CD4-positive, CD25-positive, alpha-beta regulatory T cell (primary cell): ENCODE measurements around the gene FOXP1. TPM values are rescaled to one million over a fixed set of nuclear protein-coding genes. Genes with fewer than 3 reads are reported as not detected.

Source experiments
- ATAC-seq, 2 donors: fragments of 150-1000 bp; cut with Tn5 transposase; one replicate each; pipeline ENCODE4 v1.10.0; 2021; ENCODE audit warnings: low read depth in 2 of 2, moderate number of reproducible peaks in 2 of 2, moderate library complexity in 1 of 2
- DNase-seq, 3 donors: peaks; one replicate each; pipeline versions ENCODE4 v3.0.0 to v3.0.0-alpha.2; 2012 to 2022; ENCODE audit warnings: mixed read lengths in 1 of 3
- H3K27ac ChIP-seq: one replicate; pipeline ENCODE4 v1.7.0; 2013; ENCODE audit warnings: mild to moderate bottlenecking, low read length; ENCODE audit not compliant: insufficient read depth, poor library complexity, severe bottlenecking
- H3K27me3 ChIP-seq: one replicate; pipeline ENCODE4 v1.7.0; 2013; ENCODE audit warnings: low read length; ENCODE audit not compliant: control insufficient read depth, insufficient read depth
- H3K36me3 ChIP-seq: one replicate; pipeline ENCODE4 v1.7.0; 2013; ENCODE audit warnings: mild to moderate bottlenecking, low read length, moderate library complexity; ENCODE audit not compliant: control insufficient read depth, insufficient read depth
- H3K4me1 ChIP-seq: 2 replicates; pipeline ENCODE4 v1.7.0; 2013; ENCODE audit warnings: mild to moderate bottlenecking, low read length; ENCODE audit not compliant: insufficient read depth, control insufficient read depth, poor library complexity, severe bottlenecking
- H3K4me3 ChIP-seq: one replicate; pipeline ENCODE4 v1.7.0; 2013; ENCODE audit warnings: low read depth, mild to moderate bottlenecking, low read length, moderate library complexity
- H3K9me3 ChIP-seq, 2 experiments: 1 replicate in 1 of 2; 2 replicates in 1 of 2; pipeline ENCODE4 v1.7.0; 2013; ENCODE audit warnings: low read length in 2 of 2, mild to moderate bottlenecking in 1 of 2, moderate library complexity in 1 of 2; ENCODE audit not compliant: control insufficient read depth in 2 of 2
- H3K27ac Mint-ChIP-seq, 3 donors: one replicate each; pipeline ENCODE4 v1.8.0; 2020 to 2022; ENCODE audit warnings: mild to moderate bottlenecking in 3 of 3, mixed read lengths in 3 of 3, moderate library complexity in 2 of 3
- H3K27me3 Mint-ChIP-seq: one replicate; pipeline ENCODE4 v1.8.0; 2022; ENCODE audit warnings: mild to moderate bottlenecking, mixed read lengths
- H3K36me3 Mint-ChIP-seq: one replicate; pipeline ENCODE4 v1.8.0; 2020; ENCODE audit warnings: mixed read lengths
- H3K4me1 Mint-ChIP-seq, 4 donors: one replicate each; pipeline ENCODE4 v1.8.0; 2020 to 2022; ENCODE audit warnings: mixed read lengths in 4 of 4, mild to moderate bottlenecking in 1 of 4
- H3K4me3 Mint-ChIP-seq, 4 donors: one replicate each; pipeline ENCODE4 v1.8.0; 2020 to 2022; ENCODE audit warnings: mild to moderate bottlenecking in 4 of 4, mixed read lengths in 4 of 4, moderate library complexity in 3 of 4
- H3K9me3 Mint-ChIP-seq, 7 donors: one replicate each; pipeline ENCODE4 v1.8.0; 2020 to 2022; ENCODE audit warnings: mixed read lengths in 7 of 7, mild to moderate bottlenecking in 3 of 7, moderate library complexity in 2 of 7
- polyA plus RNA-seq, 4 donors: library from polyadenylated mRNA; unstranded; fragments of 300-500 nt; fragmentation: Illumina TruSeq; gene quantifications; one replicate each; pipeline ENCODE4 v1.2.3, GENCODE V29; 2021
- total RNA-seq: library from RNA; stranded (reverse); gene quantifications from one replicate; pipeline ENCODE4 v1.2.3, GENCODE V29; 2022

FOXP1 gene
- total and polyA plus RNA-seq, 5 donors from 2014 or later = 301 to 599 (median 346) TPM

DNA sequence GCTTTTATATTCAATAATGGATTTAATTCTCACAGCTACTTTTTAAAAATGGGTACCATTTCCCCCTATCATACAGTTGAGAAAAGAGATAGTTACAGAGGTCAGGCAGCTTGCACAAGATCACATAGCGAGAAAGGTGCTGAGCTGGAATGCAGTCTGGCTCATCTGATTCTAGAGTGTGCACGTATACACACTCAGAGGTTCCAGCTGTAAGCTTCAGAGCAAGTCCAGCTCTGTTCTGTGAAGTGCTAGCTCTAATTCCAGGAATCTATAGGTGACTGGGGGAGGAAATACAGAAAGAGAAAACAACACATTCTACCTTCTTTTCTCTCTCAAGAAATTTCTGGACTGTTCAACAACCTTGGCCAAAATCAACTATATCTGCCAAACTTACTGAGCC, 318.7 kb downstream of the FOXP1 start:
- peak overlapping the region in 2 of 4 donors; percentile 12 to 64 for H3K4me3 Mint-ChIP-seq
- no peaks in the 10 kb centered on the region for H3K9me3 ChIP-seq
- H3K27me3 ChIP-seq = no peaks in the 10 kb centered on the region
- H3K4me1 Mint-ChIP-seq = peaks cover 48 to 75% (median 57%) of the 10 kb centered on the region in 4 donors
- H3K36me3 ChIP-seq = peaks cover 30% of the 10 kb centered on the region
- ATAC-seq = peak; percentile 18 to 20
- H3K4me3 ChIP-seq = no peak overlapping the region
- H3K4me1 ChIP-seq = peaks cover 13% of the 10 kb centered on the region
- H3K27ac Mint-ChIP-seq = peak overlapping the region; percentile 16 to 63 (median 58)
- H3K9me3 Mint-ChIP-seq = no peaks in the 10 kb centered on the region
- H3K27me3 Mint-ChIP-seq = no peaks in the 10 kb centered on the region
- peaks cover 44% of the 10 kb centered on the region for H3K36me3 Mint-ChIP-seq
- no peak overlapping the region for H3K27ac ChIP-seq
- DNase-seq = peak in 1 of 3 donors; percentile 62

DNA sequence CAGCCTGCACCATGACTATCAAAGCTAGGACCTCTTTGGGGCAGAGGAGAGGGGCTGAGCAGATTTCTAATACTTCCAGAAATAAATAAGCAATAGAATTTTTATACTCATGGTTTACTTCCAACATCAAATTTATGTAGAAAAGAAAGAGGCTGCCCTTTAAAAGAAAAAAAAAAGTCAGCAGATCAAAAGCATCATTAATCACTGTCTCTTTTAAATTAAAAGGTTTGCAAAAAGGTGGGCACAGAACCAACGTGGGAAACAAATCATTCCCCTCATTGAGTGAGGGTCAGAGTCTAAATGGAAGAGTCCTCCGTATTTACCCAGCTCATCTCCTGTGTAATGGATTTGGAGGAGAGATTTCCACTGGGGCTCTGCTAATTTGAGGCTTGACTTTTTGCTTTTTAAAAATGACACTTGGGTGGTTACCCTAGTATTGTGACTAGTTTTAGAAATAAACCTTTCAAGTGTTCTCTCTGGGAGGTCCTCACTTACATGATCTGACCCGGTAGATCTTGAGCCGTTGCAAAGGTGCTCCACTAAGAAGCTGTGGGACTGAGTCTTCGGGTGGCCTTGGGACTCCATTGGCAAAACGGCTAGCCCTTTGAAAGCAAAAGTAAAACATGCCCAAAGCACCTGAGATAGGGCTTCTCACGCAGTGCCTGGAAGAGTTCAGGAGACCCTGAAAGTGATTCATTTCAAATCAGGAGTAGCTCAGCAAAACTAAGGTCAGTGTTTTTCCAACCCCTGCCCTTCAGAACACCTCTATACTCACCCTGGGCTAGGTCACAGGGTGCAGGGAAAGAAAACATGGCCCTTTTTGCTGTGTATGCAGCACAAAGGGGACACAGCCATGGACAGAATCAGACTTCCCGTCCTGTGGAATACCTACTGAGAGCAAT, 320.9 kb downstream of the FOXP1 start:
- H3K36me3 Mint-ChIP-seq = peaks cover 44% of the 10 kb centered on the region

GRCh38 chr3:71260782-71261181, 322.7 kb downstream of the FOXP1 start:
- no peak overlapping the region for H3K4me3 Mint-ChIP-seq
- H3K27ac ChIP-seq = no peak overlapping the region
- H3K27me3 Mint-ChIP-seq = no peaks in the 10 kb centered on the region

More for the DNA sequence above, 320.9 kb downstream of the FOXP1 start:
- H3K4me3 ChIP-seq = peak overlapping the region; percentile 5
- Mint-ChIP-seq H3K27ac (peak overlapping the region; percentile 55 to 89 (median 66)), H3K4me1 (peaks cover 50 to 79% (median 62%) of the 10 kb centered on the region in 4 donors), H3K4me3 (peak overlapping the region in 2 of 4 donors; percentile 58 to 63), H3K27me3 (no peaks in the 10 kb centered on the region), H3K9me3 (no peaks in the 10 kb centered on the region)
- peak in 1 of 3 donors; percentile 41 for DNase-seq
- peak overlapping the region; percentile 28 for H3K27ac ChIP-seq
- no peaks in the 10 kb centered on the region for H3K27me3 ChIP-seq
- no peaks in the 10 kb centered on the region for H3K9me3 ChIP-seq
- H3K36me3 ChIP-seq = peaks cover 29% of the 10 kb centered on the region
- peaks cover 17% of the 10 kb centered on the region for H3K4me1 ChIP-seq
- no peak for ATAC-seq

GRCh38 chr3:71258526-71258925, 325.0 kb downstream of the FOXP1 start:
- Histone ChIP-seq H3K36me3 (peaks cover 24% of the 10 kb centered on the region), H3K9me3 (no peaks in the 10 kb centered on the region), H3K4me3 (peak overlapping the region; percentile 23), H3K4me1 (peaks cover 21% of the 10 kb centered on the region), H3K27ac (no peak overlapping the region), H3K27me3 (no peaks in the 10 kb centered on the region)
- no peaks in the 10 kb centered on the region for H3K27me3 Mint-ChIP-seq
- peak overlapping the region in 1 of 4 donors; percentile 9 for H3K4me3 Mint-ChIP-seq
- peaks cover 19 to 76% (median 52%) of the 10 kb centered on the region in 4 donors for H3K4me1 Mint-ChIP-seq
- H3K36me3 Mint-ChIP-seq = peaks cover 28% of the 10 kb centered on the region
- H3K27ac Mint-ChIP-seq = peak overlapping the region; percentile 21 to 86 (median 80)
- no peaks in the 10 kb centered on the region for H3K9me3 Mint-ChIP-seq
- DNase-seq (no peak), ATAC-seq (no peak)

More at GRCh38 chr3:71260782-71261181, 322.7 kb downstream of the FOXP1 start:
- peaks cover 17% of the 10 kb centered on the region for H3K4me1 ChIP-seq
- H3K4me3 ChIP-seq = no peak overlapping the region
- no peaks in the 10 kb centered on the region for H3K27me3 ChIP-seq
- DNase-seq (no peak), ATAC-seq (no peak)
- no peaks in the 10 kb centered on the region for H3K9me3 ChIP-seq
- H3K36me3 ChIP-seq = peaks cover 24% of the 10 kb centered on the region
- no peak overlapping the region for H3K27ac Mint-ChIP-seq
- H3K9me3 Mint-ChIP-seq = no peaks in the 10 kb centered on the region
- peaks cover 38 to 82% (median 61%) of the 10 kb centered on the region in 4 donors for H3K4me1 Mint-ChIP-seq
- peaks cover 44% of the 10 kb centered on the region for H3K36me3 Mint-ChIP-seq

DNA sequence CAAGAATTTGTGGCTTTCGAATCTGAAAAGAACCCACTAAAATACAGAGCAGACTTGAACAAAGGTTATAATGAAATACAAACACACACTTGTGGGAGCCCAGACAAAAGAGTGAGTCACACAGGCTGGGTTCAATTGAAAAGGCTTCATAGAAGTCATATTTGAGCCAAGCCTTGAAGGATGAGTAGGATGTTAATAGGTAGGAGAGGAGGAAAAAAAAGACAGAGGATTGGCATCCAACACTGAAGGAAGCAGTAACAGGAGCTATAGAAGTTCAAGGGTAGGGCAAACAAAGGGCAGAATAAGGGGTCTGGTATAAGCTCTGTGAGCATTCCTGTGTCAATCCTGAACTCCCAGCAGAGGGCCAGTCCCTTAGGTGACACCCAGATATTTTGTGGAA, 325.4 kb downstream of the FOXP1 start:
- H3K27ac Mint-ChIP-seq = peak overlapping the region; percentile 21 to 86 (median 80)
- DNase-seq (no peak), ATAC-seq (peak in 1 of 2 donors; percentile 24)
- peak overlapping the region in 2 of 4 donors; percentile 4 to 9 for H3K4me3 Mint-ChIP-seq
- no peaks in the 10 kb centered on the region for H3K27me3 Mint-ChIP-seq
- no peak overlapping the region for H3K4me3 ChIP-seq
- H3K27me3 ChIP-seq = no peaks in the 10 kb centered on the region
- H3K27ac ChIP-seq = no peak overlapping the region
- H3K36me3 Mint-ChIP-seq = peaks cover 28% of the 10 kb centered on the region
- peaks cover 23 to 76% (median 52%) of the 10 kb centered on the region in 4 donors for H3K4me1 Mint-ChIP-seq
- peaks cover 22% of the 10 kb centered on the region for H3K36me3 ChIP-seq
- H3K9me3 Mint-ChIP-seq = no peaks in the 10 kb centered on the region
- H3K4me1 ChIP-seq = peaks cover 20% of the 10 kb centered on the region
- no peaks in the 10 kb centered on the region for H3K9me3 ChIP-seq

GRCh38 chr3:71255498-71255897, 328.0 kb downstream of the FOXP1 start:
- no peaks in the 10 kb centered on the region for H3K27me3 ChIP-seq
- H3K36me3 Mint-ChIP-seq = peaks cover 39% of the 10 kb centered on the region

DNA sequence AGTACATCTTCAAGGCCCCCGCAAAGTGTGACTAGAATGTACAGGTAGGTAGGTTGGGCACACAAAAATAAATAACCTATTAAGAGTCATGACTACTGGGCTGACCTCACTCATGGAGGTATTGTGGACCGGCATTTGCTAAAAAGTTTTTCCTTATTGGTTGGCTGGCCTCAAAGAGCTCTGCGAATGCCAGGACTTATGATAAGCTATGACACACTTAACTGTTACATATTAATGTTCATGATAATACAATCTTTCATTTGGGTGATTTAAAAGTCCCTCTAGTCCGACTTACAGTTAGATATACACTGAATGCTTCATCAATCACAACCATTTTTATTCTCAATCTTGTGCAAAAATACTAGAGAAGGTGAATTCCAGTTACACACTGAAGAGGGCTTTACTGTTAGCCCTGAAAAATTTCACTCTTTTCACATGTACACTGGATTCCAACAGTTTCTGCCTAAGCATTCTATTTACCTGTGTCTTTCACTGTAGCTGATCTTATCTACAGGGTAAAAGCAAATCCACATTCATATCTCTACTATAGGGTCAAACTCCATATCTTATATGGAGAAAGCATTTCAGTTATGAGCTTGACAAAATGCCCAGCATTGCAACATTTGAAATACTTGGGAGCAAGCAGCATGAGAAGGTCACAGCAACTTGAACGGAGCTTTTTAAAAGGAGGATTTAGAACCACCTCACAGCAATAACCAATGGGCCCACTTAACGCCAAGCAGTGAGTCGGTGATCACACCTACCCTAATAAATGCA, 329.1 kb downstream of the FOXP1 start:
- Mint-ChIP-seq H3K4me1 (peaks cover 26 to 87% (median 62%) of the 10 kb centered on the region in 4 donors), H3K27ac (peak overlapping the region in 1 of 3 donors; percentile 32), H3K9me3 (no peaks in the 10 kb centered on the region), H3K4me3 (no peak overlapping the region), H3K27me3 (no peaks in the 10 kb centered on the region), H3K36me3 (peaks cover 36% of the 10 kb centered on the region)
- DNase-seq (no peak), ATAC-seq (no peak)
- H3K27ac ChIP-seq = peak overlapping the region; percentile 16
- no peak overlapping the region for H3K4me3 ChIP-seq
- no peaks in the 10 kb centered on the region for H3K9me3 ChIP-seq
- peaks cover 21% of the 10 kb centered on the region for H3K4me1 ChIP-seq
- H3K36me3 ChIP-seq = peaks cover 13% of the 10 kb centered on the region
- H3K27me3 ChIP-seq = no peaks in the 10 kb centered on the region

More at GRCh38 chr3:71255498-71255897, 328.0 kb downstream of the FOXP1 start:
- peaks cover 26 to 84% (median 57%) of the 10 kb centered on the region in 4 donors for H3K4me1 Mint-ChIP-seq
- Histone ChIP-seq H3K9me3 (no peaks in the 10 kb centered on the region), H3K4me3 (no peak overlapping the region), H3K36me3 (peaks cover 13% of the 10 kb centered on the region), H3K27ac (no peak overlapping the region), H3K4me1 (peaks cover 13% of the 10 kb centered on the region)
- no peaks in the 10 kb centered on the region for H3K27me3 Mint-ChIP-seq
- H3K4me3 Mint-ChIP-seq = no peak overlapping the region
- ATAC-seq (no peak), DNase-seq (no peak)
- peak overlapping the region in 1 of 3 donors; percentile 35 for H3K27ac Mint-ChIP-seq
- H3K9me3 Mint-ChIP-seq = no peaks in the 10 kb centered on the region
